GM10847 (cell line): ENCODE measurements around the gene SLC2A5.

Experiments
- POLR2A ChIP-seq: IDR thresholded peaks from 2 replicates; pipeline ENCODE4 v1.6.1; 2011; ENCODE audit not compliant: insufficient read length; ENCODE audit errors: extremely low read depth

SLC2A5 gene

DNA sequence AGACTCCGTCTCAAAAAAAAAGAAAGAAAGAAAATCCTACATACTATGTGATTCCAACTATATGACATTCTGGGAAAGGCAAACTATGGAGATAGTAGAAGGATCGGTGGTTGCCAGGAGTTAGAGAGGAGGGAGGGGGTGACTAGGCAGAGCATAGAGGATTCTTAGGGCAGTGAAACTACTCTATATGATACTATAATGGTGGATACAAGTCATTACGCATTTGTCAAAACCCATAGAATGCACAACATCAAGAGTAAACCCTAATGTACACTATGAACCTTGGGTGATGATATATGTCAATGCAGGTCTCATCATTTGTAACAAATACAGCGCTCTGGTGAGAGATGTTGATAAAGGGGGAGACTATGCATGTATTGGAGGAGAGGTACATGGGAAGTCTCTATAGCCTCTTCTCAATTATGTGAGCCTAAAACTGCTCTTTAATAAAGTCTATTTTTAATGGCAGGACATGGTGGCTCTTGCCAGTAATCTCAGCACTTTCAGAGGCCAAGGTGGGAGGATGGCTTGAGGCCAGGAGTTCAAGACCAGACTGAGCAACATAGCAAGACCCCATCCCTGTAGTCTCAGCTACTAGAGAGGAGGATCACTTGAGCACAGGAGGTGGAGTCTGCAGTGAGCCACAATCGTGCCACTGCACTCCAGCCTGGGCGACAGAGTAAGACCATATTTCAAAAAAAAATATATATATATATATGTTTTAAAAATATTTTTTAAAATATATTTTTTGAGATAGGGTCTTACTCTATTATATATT, 17.0 kb downstream of the SLC2A5 start:
- no peak for TF ChIP-seq POLR2A

DNA sequence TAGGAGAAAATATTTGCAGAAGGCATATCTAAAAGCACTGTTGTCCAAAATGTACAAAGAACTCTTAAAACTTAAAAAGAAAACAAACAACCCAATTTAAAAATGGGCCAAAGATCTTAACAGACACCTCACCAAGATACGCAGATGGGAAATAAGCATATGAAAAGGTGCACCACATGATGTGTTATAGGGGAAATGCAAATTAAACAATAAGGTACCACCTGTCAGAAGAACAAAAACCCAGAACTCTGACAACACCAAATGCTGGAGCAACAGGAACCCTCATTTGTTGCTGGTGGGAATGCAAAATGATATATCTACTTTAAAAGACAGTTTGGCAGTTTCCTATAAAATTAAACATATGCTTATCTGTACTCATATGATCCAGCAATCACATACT, 18.1 kb downstream of the SLC2A5 start:
- no peak for TF ChIP-seq POLR2A

DNA sequence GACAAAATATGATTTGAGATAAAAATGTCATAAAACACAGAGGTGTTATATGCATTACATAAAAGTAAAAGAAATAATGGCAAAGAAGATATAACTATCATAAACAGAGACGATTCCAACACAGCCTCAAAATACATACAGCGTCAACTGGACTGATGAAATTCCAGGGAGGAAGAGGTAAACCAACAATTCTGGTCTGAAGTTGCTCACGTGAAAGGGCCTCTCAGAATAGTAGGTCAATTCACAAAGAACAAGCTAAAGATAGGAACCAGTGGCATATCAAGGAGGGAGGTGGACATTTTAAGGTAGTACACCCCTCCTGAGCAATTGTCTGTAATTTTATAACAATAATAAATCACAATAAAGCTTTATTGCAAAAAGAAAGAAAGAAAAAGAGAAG, 18.6 kb downstream of the SLC2A5 start:
- no peak for TF ChIP-seq POLR2A

DNA sequence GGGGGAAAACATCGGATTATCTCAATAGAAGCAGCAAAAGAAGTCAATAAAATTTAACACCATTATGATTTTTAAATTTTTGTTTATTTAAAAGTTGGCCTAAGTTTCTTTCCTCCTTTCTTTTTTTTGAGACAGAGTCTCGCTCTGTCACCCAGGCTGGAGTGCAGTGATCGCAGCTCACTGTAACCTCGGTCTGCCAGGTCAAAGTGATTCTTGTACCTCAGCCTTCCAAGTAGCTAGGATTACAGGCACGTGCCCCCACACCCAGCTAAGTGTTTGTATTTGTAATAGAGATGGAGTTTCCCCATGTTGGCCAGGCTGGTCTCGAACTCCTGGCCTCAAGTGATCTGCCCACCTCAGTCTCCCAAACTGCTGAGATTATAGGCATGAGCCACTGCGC, 20.9 kb downstream of the SLC2A5 start:
- no peak for TF ChIP-seq POLR2A

DNA sequence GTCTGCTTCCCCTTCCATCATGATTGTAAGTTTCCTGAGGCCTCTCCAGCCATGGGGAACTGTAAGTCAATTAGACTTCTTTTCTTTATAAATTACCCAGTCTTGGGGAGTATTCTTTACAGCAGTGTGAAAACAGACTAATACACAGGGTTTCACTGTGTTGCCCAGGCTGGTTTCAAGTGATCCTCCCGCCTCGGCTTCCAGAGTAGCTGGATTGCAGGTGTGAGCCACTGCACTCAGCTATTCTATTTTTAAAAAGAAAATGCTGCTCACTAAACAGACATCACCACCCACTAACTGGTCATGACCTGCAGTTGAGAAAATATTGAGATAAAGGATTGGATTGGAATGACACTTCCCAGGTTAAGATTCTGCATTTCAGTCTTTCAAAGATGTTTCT, 22.4 kb downstream of the SLC2A5 start:
- no peak for TF ChIP-seq POLR2A

DNA sequence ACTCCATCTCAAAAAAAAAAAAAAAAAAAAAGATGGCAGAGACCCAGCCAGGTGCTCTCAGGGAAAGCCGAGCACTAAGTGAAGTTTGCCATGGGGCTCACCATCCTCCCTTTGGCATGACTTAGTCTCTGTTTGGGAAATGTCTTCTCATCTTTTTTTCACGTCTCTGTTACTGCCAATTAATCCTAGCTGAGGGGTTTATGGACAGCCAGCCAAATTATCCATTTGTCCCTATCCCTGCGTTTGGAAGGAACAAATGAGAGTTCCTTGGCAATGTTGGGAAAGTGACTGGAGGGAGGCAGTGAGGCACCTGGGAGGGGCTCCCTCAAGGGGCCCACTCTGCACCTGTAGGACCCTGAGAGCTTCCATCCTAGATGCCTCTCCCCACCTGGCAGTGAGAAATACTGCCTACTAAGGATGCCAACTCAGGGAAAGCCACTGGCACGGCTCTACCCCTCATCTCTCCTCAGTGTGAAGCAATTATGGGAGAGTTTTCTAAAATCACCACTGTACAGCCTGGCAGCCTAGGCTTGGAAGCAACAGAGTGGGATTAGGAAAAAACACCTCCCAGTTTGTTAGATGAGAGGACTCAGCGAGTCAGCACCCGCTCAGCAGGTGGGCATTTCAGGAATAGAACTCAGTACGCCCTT, 23.4 kb downstream of the SLC2A5 start:
- no peak for TF ChIP-seq POLR2A

DNA sequence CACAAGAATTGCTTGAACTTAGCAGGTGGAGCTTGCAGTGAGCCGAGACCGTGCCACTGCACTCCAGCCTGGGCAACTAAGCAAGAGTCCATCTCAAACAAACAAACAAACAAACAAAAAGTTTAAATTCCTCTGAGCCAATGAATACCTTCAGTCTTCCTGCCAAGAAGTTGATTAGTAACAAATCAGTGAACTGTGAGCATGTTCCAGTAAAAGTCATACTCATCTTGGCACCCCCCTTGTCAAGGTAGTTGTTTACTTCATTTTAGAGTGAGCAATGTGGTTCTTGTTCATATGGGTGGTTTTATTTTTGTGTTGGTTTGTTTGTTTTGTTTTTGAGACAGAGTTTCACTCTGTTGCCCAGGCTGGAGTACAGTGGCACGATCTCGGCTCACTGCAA, 25.2 kb downstream of the SLC2A5 start:
- no peak for TF ChIP-seq POLR2A

DNA sequence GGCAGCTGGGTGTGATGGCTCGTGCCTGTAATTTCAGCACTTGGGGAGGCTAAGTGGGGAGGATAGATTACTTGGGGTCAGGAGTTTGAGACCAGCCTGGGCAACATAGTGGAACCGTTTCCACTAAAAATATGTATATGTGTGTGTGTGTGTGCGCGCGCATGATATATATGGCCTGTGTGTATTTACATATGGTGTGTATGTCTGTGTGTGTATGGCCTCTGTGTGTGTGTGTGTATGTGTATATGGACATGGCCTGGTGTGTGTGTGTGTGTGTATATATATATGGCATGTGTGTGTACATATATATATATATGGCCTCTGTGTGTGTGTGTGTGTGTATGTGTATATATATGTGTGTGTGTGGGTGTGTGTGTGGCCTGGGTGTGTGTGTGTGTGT, 27.2 kb downstream of the SLC2A5 start:
- no peak for TF ChIP-seq POLR2A

DNA sequence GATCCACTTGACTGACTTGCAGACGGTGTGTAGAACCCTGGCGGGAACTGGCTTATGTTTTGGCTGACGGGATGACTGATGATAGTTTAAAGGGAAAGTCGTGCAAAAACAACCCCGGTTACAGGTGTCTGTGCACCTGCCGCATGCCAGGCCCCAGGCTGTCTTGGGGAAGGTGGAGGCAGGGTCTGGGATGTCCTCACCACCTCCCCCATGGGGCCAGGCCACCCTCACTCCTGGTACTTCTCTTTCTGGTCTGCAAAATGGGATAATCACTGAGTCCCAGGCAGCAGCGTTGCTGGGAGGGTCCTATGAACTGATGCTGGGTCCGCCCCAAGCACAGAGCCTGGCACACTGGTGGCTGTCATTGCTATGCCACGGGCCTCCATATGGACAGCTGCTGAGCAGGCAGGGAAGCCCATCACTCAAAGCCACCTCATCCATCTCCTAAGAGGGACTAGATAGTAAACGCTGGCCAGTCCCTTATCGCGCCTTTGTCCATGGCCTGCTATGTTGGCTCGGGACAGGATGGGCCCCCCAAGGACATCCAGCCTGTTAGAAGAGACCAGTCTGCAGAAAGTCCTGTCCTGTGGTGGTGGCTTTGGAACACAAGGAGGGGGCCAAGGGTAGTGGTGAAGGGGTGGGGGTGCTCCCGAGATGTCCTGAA, 28.2 kb downstream of the SLC2A5 start:
- no peak for TF ChIP-seq POLR2A

DNA sequence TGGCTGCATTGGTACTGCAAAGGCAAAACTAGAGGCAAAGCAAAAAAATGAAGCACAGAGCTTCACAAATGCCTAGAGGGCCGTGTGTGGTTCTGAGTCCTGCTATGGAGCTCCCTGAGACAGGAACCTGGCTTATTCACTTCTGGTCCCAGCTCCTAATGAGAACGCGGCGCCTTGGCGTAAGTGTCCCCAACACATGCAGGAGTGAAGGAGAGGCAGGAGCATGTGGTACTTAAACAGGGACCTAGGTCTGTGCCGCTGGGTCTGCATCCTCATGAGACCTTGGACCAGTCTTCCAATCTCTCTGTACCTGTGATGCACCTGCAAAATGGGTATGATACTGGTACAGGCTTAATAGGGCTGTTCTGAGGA, 28.8 kb downstream of the SLC2A5 start:
- no peak for TF ChIP-seq POLR2A

DNA sequence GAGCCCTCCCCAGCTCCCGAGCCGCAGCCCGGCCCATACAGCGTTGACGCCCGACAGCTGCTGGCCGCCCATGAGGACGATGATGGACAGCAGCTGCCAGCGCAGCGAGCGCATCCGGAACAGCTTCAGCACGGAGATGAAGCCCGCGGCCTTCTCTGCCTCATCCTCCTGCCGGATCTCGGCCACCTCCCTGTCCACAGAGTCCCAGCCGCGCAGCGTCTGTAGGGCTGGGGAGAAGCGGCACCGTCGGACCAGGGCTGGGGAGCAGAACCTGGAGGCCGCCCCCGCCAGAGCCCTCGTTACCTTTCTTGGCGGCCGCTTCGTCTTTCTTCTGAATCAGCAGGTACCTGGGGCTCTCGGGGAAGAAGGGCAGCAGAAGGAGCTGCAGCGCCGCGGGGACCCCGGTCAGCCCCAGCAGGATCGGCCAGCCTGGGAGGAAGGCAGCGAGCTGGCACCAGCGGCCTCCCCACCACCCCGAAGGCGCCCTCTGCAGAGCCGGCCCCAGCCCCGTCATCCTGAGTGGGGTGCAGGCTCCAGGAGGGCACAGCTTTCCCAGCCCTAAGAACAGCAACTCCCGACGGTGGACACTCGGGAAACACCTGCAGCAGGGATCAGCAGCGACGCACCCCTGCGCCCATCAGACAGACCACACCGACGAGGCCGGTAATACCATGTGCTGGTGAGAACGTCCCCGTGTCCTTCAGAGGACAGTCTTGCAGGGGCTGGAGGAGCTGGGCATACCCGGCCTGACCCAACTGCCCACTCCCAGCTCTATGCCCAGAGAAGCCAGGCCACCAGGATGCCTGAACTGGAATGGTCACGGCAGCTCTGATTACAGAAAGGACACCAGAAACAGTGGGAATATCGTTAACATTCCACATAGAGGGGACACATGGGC, 29.4 kb downstream of the SLC2A5 start:
- TF ChIP-seq POLR2A = no peak

DNA sequence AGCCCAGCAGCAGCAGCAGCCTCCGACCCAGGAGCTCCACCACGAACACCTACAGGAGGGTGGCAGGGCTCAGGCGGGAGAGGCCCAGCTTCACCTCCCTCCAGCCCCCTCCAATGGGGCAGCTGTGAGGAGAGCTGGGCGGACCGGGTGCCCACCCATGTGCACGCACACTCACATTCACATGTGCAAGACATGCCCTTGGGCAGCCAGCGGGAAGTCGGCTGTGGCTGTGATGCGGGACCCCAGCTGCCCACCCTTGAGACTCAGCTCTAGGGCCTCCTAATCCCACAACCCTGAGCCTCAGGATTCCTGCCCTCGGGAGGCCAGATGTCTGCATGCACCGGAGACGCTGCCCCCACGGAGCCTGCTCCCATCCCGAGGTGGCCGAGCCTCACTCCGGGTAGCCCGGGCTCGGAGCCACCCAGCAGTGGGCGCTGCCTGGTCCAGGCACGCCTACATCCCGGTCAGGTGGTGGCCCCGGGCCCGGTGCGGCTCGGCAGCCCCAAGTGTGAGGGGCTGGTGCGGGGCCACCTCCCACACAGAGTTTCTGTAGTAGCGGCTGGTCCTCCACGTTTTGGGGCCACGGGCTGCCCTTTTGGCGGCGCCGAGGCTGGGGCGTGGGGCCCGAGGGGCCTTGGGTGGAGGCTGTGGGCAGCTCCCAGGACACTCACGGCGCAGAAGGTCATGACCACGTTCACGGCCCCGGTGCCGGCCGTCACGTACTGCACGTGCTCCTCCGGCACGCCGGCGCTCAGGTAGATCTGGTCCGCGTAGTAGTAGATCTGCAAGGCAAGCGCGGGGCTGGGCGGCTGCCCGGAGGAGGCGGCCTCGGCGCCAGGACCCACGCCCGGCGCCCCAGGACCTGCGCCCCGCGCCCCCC, 30.3 kb downstream of the SLC2A5 start:
- TF ChIP-seq POLR2A = no peak

DNA sequence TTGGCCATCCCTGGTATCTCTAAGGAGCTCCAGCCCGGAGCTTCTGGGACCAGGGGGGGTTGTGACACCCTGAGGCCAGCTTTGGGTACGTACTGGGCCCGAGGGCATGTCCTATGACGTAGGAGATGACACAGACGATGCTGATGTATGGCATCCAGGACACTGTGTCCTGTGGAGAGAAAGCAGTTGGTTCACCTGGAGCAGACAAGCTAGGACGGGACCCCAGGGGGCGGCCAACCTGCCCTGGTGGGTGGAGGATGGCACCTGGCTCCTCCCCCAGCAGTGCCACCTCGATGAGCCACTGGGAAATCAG, 31.1 kb downstream of the SLC2A5 start:
- no peak for TF ChIP-seq POLR2A

DNA sequence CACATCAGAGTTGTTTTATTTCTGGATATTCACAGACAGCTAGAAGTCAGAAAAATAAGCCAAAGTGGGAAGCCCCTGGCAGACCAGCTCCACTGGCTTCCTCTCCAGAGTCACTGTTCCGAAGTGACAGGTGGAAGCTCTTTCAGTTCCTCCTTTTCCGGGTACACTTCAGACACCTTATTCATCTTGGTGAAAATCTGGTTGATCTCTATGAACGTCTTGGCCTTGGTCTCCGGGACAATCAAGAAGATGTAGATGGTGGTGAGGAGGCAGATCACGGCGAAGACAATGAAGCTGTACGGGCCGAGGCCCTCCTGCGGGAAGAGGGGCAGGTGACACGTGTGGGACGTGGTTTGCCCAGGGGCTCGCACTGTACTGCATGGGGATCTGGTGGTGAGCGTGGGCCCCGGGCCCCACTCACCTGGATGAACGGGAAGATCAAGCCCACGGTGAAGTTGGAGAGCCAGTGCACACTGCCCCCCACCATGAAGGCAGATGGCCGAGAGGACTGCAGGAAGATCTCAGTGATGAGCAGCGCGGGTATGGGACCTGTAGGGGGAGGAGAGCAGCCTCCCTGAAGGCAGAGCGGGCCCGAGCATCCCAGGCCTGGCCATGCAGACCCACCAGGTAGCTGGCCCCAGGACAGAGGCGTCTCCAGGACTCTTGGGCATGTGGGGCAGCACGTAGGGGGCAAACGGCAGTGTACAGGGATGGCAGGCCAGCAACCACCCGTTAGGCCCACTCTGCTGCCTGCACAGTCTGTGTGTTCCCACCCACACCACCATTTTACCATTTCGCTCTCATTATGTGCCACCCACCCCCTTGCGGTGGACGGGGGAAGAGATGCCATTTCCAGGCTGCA, 31.7 kb downstream of the SLC2A5 start:
- no peak for TF ChIP-seq POLR2A

DNA sequence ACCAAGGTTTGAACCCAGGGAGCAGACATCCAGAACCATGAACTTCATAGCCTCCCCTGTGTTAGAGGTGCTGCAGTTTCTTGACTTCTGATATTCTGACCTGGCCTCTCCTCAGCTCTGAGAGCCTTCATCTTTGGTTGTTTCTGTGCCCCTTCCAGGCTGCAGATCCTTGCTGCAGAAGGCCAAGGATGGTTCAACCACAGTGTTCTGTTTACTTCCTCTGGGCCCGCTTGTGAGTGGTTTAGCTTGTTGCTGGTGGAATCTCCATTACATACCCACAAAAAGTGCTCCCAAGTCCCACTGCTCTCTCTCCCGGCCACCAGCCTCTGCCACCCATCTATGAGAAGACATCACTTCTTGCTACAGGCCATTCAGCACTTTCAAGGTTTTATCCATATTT, 34.2 kb downstream of the SLC2A5 start:
- TF ChIP-seq POLR2A = no peak
